H1 (cell line): ENCODE measurements around the gene ITPK1. TPM values are rescaled to one million over a fixed set of nuclear protein-coding genes. Genes with fewer than 3 reads are reported as not detected.

Experiments used
- CTCF ChIA-PET: fragments of 300-600 bp; sonication (Branson Sonifier 250); formaldehyde crosslinking; loops from one replicate; lab custom pipeline; 2021; ENCODE audit not compliant: partially characterized antibody; lab: Charles Lee
- POLR2A ChIA-PET: fragments of 300-600 bp; sonication (Branson Sonifier 250); formaldehyde crosslinking; loops from one replicate; lab custom pipeline; 2021; ENCODE audit warnings: inconsistent platforms; ENCODE audit not compliant: partially characterized antibody; lab: Charles Lee
- DNase-seq, 2 experiments: peaks; one replicate each; pipeline versions ENCODE4 v3.0.0 to v3.0.0-alpha.2; 2010 to 2022; ENCODE audit warnings: low spot score in 2 of 2, low read depth in 1 of 2, mixed read lengths in 1 of 2
- FAIRE-seq: peaks from 2 replicates; lab custom pipeline; 2011; peaks lifted over from hg19 to GRCh38; lab: Jason Lieb, UNC
- H2AFZ ChIP-seq: 2 replicates; pipeline ENCODE4 v1.8.1; 2012; ENCODE audit warnings: low read length, inconsistent platforms
- H2AK5ac ChIP-seq: 2 replicates; pipeline ENCODE4 v1.6.1; 2013; ENCODE audit warnings: low read depth, low read length
- H2BK120ac ChIP-seq: replicated peaks from 2 replicates; pipeline ENCODE3; 2013; ENCODE audit warnings: low read depth, low read length, inconsistent platforms
- H2BK12ac ChIP-seq: 2 replicates; pipeline ENCODE4 v1.6.1; 2013; ENCODE audit warnings: low read depth, low read length
- H2BK15ac ChIP-seq: 2 replicates; pipeline ENCODE4 v1.6.1; 2013; ENCODE audit warnings: low read length
- H2BK20ac ChIP-seq: 2 replicates; pipeline ENCODE4 v1.6.1; 2013; ENCODE audit warnings: low read length
- H2BK5ac ChIP-seq: 2 replicates; pipeline ENCODE4 v1.6.1; 2013; ENCODE audit warnings: low read depth, low read length
- H3K14ac ChIP-seq: 2 replicates; pipeline ENCODE4 v1.6.1; 2013; ENCODE audit warnings: inconsistent platforms; ENCODE audit not compliant: insufficient read length
- H3K18ac ChIP-seq: 2 replicates; pipeline ENCODE4 v1.6.1; 2013; ENCODE audit warnings: low read length; ENCODE audit errors: extremely low read depth
- H3K23ac ChIP-seq: 2 replicates; pipeline ENCODE4 v1.6.1; 2013; ENCODE audit warnings: inconsistent platforms; ENCODE audit not compliant: insufficient read length
- H3K23me2 ChIP-seq: 2 replicates; pipeline ENCODE4 v1.6.1; 2013; ENCODE audit warnings: low read depth, low read length
- H3K27ac ChIP-seq: 2 replicates; pipeline ENCODE4 v1.6.1; 2011; ENCODE audit warnings: low read depth, low read length, inconsistent platforms
- H3K27me3 ChIP-seq, 4 experiments: replicated peaks in 1 of 4; 1 replicate in 1 of 4; 2 replicates in 3 of 4; pipeline versions ENCODE4 v1.6.1 to v1.8.1; 2011 to 2013; ENCODE audit warnings: low read length in 3 of 4, mild to moderate bottlenecking in 3 of 4, inconsistent platforms in 2 of 4, mixed read lengths in 2 of 4, moderate library complexity in 1 of 4; ENCODE audit not compliant: control insufficient read depth in 3 of 4, insufficient read depth in 3 of 4; ENCODE audit errors: extremely low read depth in 1 of 4
- H3K36me3 ChIP-seq, 4 experiments: 2 replicates each; pipeline versions ENCODE4 v1.6.1 to v1.8.1; 2011 to 2013; ENCODE audit warnings: mild to moderate bottlenecking in 4 of 4, low read length in 3 of 4, moderate library complexity in 2 of 4, control low read depth in 1 of 4, inconsistent platforms in 1 of 4; ENCODE audit not compliant: insufficient read depth in 4 of 4, control insufficient read depth in 2 of 4
- H3K4ac ChIP-seq: replicated peaks from 2 replicates; pipeline ENCODE3; 2013; ENCODE audit warnings: low read length, low read depth, mixed read lengths, inconsistent platforms; ENCODE audit not compliant: insufficient read length
- H3K4me1 ChIP-seq, 4 experiments: replicated peaks in 1 of 4; 1 replicate in 1 of 4; 2 replicates in 3 of 4; pipeline versions ENCODE4 v1.6.1 to v1.8.1; 2011 to 2013; ENCODE audit warnings: low read length in 3 of 4, inconsistent platforms in 2 of 4, mixed read lengths in 1 of 4; ENCODE audit not compliant: insufficient read depth in 4 of 4, control insufficient read depth in 3 of 4
- H3K4me2 ChIP-seq, 2 experiments: 2 replicates each; pipeline versions ENCODE4 v1.6.1 to v1.8.1; 2011 to 2013; ENCODE audit warnings: low read depth in 2 of 2, low read length in 2 of 2, control low read depth in 1 of 2, inconsistent platforms in 1 of 2, mild to moderate bottlenecking in 1 of 2; ENCODE audit not compliant: insufficient read depth in 1 of 2
- H3K4me3 ChIP-seq, 4 experiments: fragments of 200-600, 300-600 bp in 1 of 4; sonication (generic), shearing (Covaris generic), sonication (Bioruptor Twin) in 1 of 4; 2 replicates each; pipeline versions ENCODE4 v1.5.1 to v1.8.1; 2011 to 2016; ENCODE audit warnings: low read length in 4 of 4, low read depth in 3 of 4, control low read depth in 2 of 4, inconsistent platforms in 2 of 4, mild to moderate bottlenecking in 2 of 4, mixed read lengths in 1 of 4, moderate library complexity in 1 of 4; ENCODE audit not compliant: insufficient read depth in 2 of 4; ENCODE audit errors: extremely low read depth in 1 of 4
- H3K56ac ChIP-seq: replicated peaks from 2 replicates; pipeline ENCODE3; 2013; ENCODE audit warnings: low read depth, mild to moderate bottlenecking, mixed read lengths, low read length, inconsistent platforms; ENCODE audit not compliant: insufficient read length
- H3K79me1 ChIP-seq: 2 replicates; pipeline ENCODE4 v1.6.1; 2013; ENCODE audit warnings: low read depth, low read length, control low read depth
- H3K79me2 ChIP-seq, 2 experiments: 2 replicates each; pipeline versions ENCODE4 v1.6.1 to v1.8.1; 2012 to 2013; ENCODE audit warnings: low read length in 2 of 2, mild to moderate bottlenecking in 2 of 2, inconsistent platforms in 1 of 2; ENCODE audit not compliant: insufficient read depth in 2 of 2, control insufficient read depth in 1 of 2
- H3K9ac ChIP-seq, 4 experiments: replicated peaks in 1 of 4; 1 replicate in 1 of 4; 2 replicates in 3 of 4; pipeline versions ENCODE4 v1.6.1 to v1.8.1; 2011 to 2013; ENCODE audit warnings: low read depth in 3 of 4, low read length in 3 of 4, control low read depth in 2 of 4, mild to moderate bottlenecking in 2 of 4, moderate library complexity in 2 of 4, inconsistent platforms in 1 of 4; ENCODE audit errors: extremely low read depth in 1 of 4
- H3K9me3 ChIP-seq, 2 experiments: 2 replicates each; pipeline versions ENCODE4 v1.6.1 to v1.8.1; 2012 to 2013; ENCODE audit warnings: mild to moderate bottlenecking in 2 of 2, moderate library complexity in 2 of 2, control low read depth in 1 of 2, inconsistent platforms in 1 of 2, low read depth in 1 of 2, low read length in 1 of 2, mixed read lengths in 1 of 2; ENCODE audit not compliant: insufficient read depth in 2 of 2
- H4K20me1 ChIP-seq, 2 experiments: replicated peaks in 1 of 2; 2 replicates each; pipeline versions ENCODE3 to v1.8.1; 2011 to 2013; ENCODE audit warnings: inconsistent platforms in 2 of 2, low read length in 2 of 2, mild to moderate bottlenecking in 1 of 2; ENCODE audit not compliant: insufficient read depth in 2 of 2, control insufficient read depth in 1 of 2
- H4K5ac ChIP-seq: 2 replicates; pipeline ENCODE4 v1.6.1; 2013; ENCODE audit warnings: low read length, low read depth, mixed read lengths, inconsistent platforms; ENCODE audit not compliant: insufficient read length
- H4K8ac ChIP-seq: 2 replicates; pipeline ENCODE4 v1.8.0; 2013; ENCODE audit warnings: mild to moderate bottlenecking, moderate library complexity, low read length, inconsistent platforms; ENCODE audit not compliant: insufficient read depth; ENCODE audit errors: extremely low read depth
- H4K91ac ChIP-seq: replicated peaks from 2 replicates; pipeline ENCODE3; 2013; ENCODE audit warnings: low read length, mixed read lengths, inconsistent platforms; ENCODE audit not compliant: insufficient read length
- ASH2L ChIP-seq: fragments of 200-600, 300-600 bp; sonication (generic); IDR thresholded peaks from one replicate; pipeline ENCODE4 v1.7.1; 2017; ENCODE audit warnings: low read length
- BACH1 ChIP-seq: IDR thresholded peaks from 2 replicates; pipeline ENCODE4 v1.6.1; 2012; ENCODE audit warnings: low read length, improper control_type of control experiment
- BCL11A ChIP-seq, 2 experiments: IDR thresholded peaks; one replicate each; pipeline ENCODE4 v1.6.1; 2011; ENCODE audit warnings: low read depth in 2 of 2, low read length in 2 of 2, mild to moderate bottlenecking in 2 of 2
- CBX5 ChIP-seq: fragments of 300-800, 300-1000 bp; sonication (generic); IDR thresholded peaks from 2 replicates; pipeline ENCODE4 v1.7.1; 2016; ENCODE audit warnings: antibody characterized with exemption, low read length, low read depth
- CHD2 ChIP-seq: IDR thresholded peaks from 2 replicates; pipeline ENCODE4 v1.6.1; 2012; ENCODE audit warnings: low read length, improper control_type of control experiment
- EGR1 ChIP-seq: IDR thresholded peaks from 2 replicates; pipeline ENCODE4 v1.6.1; 2011; ENCODE audit warnings: low read depth, low read length, borderline replicate concordance
- KDM5A ChIP-seq: fragments of 200-600 bp; IDR thresholded peaks from 2 replicates; pipeline ENCODE4 v1.7.1; 2012; ENCODE audit warnings: mild to moderate bottlenecking, low read length, inconsistent platforms, mixed read lengths
- POLR2A ChIP-seq, 2 experiments: IDR thresholded peaks; 1 replicate in 1 of 2; 2 replicates in 1 of 2; pipeline ENCODE4 v1.6.1; 2011; ENCODE audit warnings: low read depth in 2 of 2, low read length in 2 of 2, mild to moderate bottlenecking in 2 of 2; ENCODE audit errors: control extremely low read depth in 1 of 2
- RFX5 ChIP-seq: IDR thresholded peaks from 2 replicates; pipeline ENCODE4 v1.6.1; 2011; ENCODE audit warnings: low read depth, low read length, improper control_type of control experiment, borderline replicate concordance
- SAP30 ChIP-seq: fragments of 300-600 bp; sonication (generic); IDR thresholded peaks from 2 replicates; pipeline ENCODE4 v1.7.1; 2012; ENCODE audit warnings: low read length, moderate library complexity, mild to moderate bottlenecking, inconsistent platforms; ENCODE audit not compliant: insufficient read depth, insufficient replicate concordance
- SIX5 ChIP-seq: IDR thresholded peaks from 2 replicates; pipeline ENCODE4 v1.6.1; 2011; ENCODE audit warnings: mild to moderate bottlenecking, low read depth, low read length
- SP1 ChIP-seq: IDR thresholded peaks from 2 replicates; pipeline ENCODE4 v1.6.1; 2011; ENCODE audit warnings: low read depth, low read length
- SUZ12 ChIP-seq: fragments of 200-600 bp; sonication (generic); IDR thresholded peaks from 2 replicates; pipeline ENCODE4 v1.6.1; 2012; ENCODE audit warnings: mild to moderate bottlenecking, inconsistent platforms, low read length, moderate library complexity, mixed read lengths
- TCF12 ChIP-seq: IDR thresholded peaks from 2 replicates; pipeline ENCODE4 v1.6.1; 2011; ENCODE audit warnings: low read depth, mild to moderate bottlenecking, low read length
- TEAD4 ChIP-seq: IDR thresholded peaks from 2 replicates; pipeline ENCODE4 v1.6.1; 2012; ENCODE audit warnings: low read depth, low read length, inconsistent platforms, mixed read lengths
- YY1 ChIP-seq: IDR thresholded peaks from 2 replicates; pipeline ENCODE4 v1.6.1; 2011; ENCODE audit warnings: low read depth, mild to moderate bottlenecking, low read length
- ZNF274 ChIP-seq: IDR thresholded peaks from 2 replicates; pipeline ENCODE4 v1.7.0; 2012; ENCODE audit warnings: low read length, borderline replicate concordance; ENCODE audit errors: extremely low read depth
- WGBS, 2 experiments: shearing (Covaris generic) in 1 of 2; methylation state at CpG; one replicate each; pipeline versions ENCODE4 v1.1.6 to v1.1.7; 2013 to 2015; ENCODE audit warnings: low lambda C conversion rate in 2 of 2, mixed read lengths in 2 of 2, inconsistent platforms in 1 of 2, low coverage in 1 of 2, missing lambda C conversion rate in 1 of 2; ENCODE audit not compliant: insufficient replicate concordance in 2 of 2, insufficient coverage in 1 of 2, insufficient read length in 1 of 2; ENCODE audit errors: extremely low coverage in 1 of 2, missing lambda C conversion rate in 1 of 2; 5-methylcytosine and 5-hydroxymethylcytosine counted together
- polyA plus RNA-seq, 7 experiments: library from polyadenylated mRNA; depleted of rRNA in 3 of 7; stranded (reverse) in 5 of 7; unstranded in 2 of 7; fragments of >200 nt in 5 of 7; fragments of 200-250 nt in 2 of 7; gene quantifications; 1 replicate in 5 of 7; 2 replicates in 1 of 7; 4 replicates in 1 of 7; pipeline versions ENCODE4 v1.2.1 to v1.2.3, GENCODE V29; 2011 to 2013; ENCODE audit warnings: missing spikeins in 2 of 7, mixed read lengths in 2 of 7
- total RNA-seq: library from RNA; stranded (reverse); fragmentation: NEBNext Ultra II Directional; extraction: Animal tissue kit (Norgen Biotek cat#: 25700); gene quantifications from 2 replicates; pipeline ENCODE4 v1.2.1, GENCODE V29; 2021

Gene ITPK1
- total and polyA plus RNA-seq, 2 of the 8 experiments (the other 6 are each of a cell fraction or from before 2014, with no cell fraction given), result 108 to 143 TPM

- Histone ChIP-seq H3K18ac (no peak overlapping the region), H3K27me3 (no peaks in the 10 kb centered on the region), H3K23me2 (no peaks in the 10 kb centered on the region), H2BK15ac (no peak overlapping the region), H2BK12ac (no peak overlapping the region), H2BK5ac (no peak overlapping the region; the same call in 1 of the 2 replicates), H4K91ac (no peak overlapping the region)
- DNase-seq, result no peak
- POLR2A ChIA-PET, result no interaction called here
- CTCF ChIA-PET, result interaction anchor here (0.9 to 4.0 kb wide), 8 partner anchors 9 to 218 kb away, joined by 3 to 36 read pairs (median 4); no protein-coding TSS in a partner anchor
- TF ChIP-seq SUZ12 (no peak), YY1 (no peak), KDM5A (no peak), ZNF274 (no peak), POLR2A (IDR thresholded peaks at IDR 0.05; ENCODE audit: control extremely low read depth in 1 of 2, low read depth in 2 of 2, low read length in 2 of 2) (no peak), SP1 (no peak), EGR1 (no peak), BCL11A (IDR thresholded peaks at IDR 0.05; ENCODE audit: low read depth in 2 of 2, low read length in 2 of 2) (no peak), BACH1 (no peak), SIX5 (no peak), ASH2L (no peak), SAP30 (no peak), RFX5 (no peak), CHD2 (no peak), CBX5 (no peak), TCF12 (no peak), TEAD4 (no peak)
- TF ChIP-seq, all 59 proteins: peak for 0
- Histone ChIP-seq H3K27ac (no peak overlapping the region), H2BK20ac (no peak overlapping the region), H2BK120ac (no peak overlapping the region), H3K23ac (no peak overlapping the region), H2AFZ (no peak overlapping the region), H3K56ac (no peak overlapping the region), H3K79me2 (no peaks in the 10 kb centered on the region), H2AK5ac (no peak overlapping the region), H3K4me3 (no peak overlapping the region), H3K4me2 (no peak overlapping the region), H3K36me3 (peaks cover 0 to 23% (median 2%) of the 10 kb centered on the region in 4 experiments; a peak in 3 of 8 replicates), H3K79me1 (peaks cover 3% of the 10 kb centered on the region; the same call in 1 of the 2 replicates), H4K20me1 (peaks cover 3 to 4% of the 10 kb centered on the region in 2 experiments), H3K4me1 (no peaks in the 10 kb centered on the region), H3K9me3 (no peaks in the 10 kb centered on the region), H3K9ac (no peak overlapping the region), H3K4ac (no peak overlapping the region), H4K8ac (no peak overlapping the region; the same call in 1 of the 2 replicates), H4K5ac (no peak overlapping the region), H3K14ac (no peak overlapping the region)
- no peak for FAIRE-seq
- 92% methylated on average over 8 of the region's 12 CpGs; no CpG with 5 or more reads in 1 of the 2 experiments for WGBS, 2 experiments
Observed at GRCh38 chr14:92944976-92945375, 170.7 kb downstream of the ITPK1 start.
